Liver (tissue), 9 donors: ENCODE measurements around the gene BLM. TPM values are rescaled to one million over a fixed set of nuclear protein-coding genes. Genes with fewer than 3 reads are reported as not detected.

ENCODE experiments used
- DNase-seq: peaks from one replicate; pipeline ENCODE4 v3.0.0-alpha.2; 2017; ENCODE audit warnings: low spot score
- H3K27ac ChIP-seq, 2 donors: one replicate each; pipeline ENCODE4 v1.7.0; 2013; ENCODE audit warnings: inconsistent platforms in 2 of 2, low read length in 2 of 2, control low read depth in 1 of 2, low read depth in 1 of 2, mild to moderate bottlenecking in 1 of 2
- H3K27me3 ChIP-seq, 4 donors: one replicate each; pipeline versions ENCODE4 v1.6.1 to v1.7.0; 2013; ENCODE audit warnings: low read length in 3 of 4, inconsistent platforms in 1 of 4, mild to moderate bottlenecking in 1 of 4, moderate library complexity in 1 of 4; ENCODE audit not compliant: control insufficient read depth in 4 of 4, insufficient read depth in 4 of 4
- H3K36me3 ChIP-seq, 4 donors: one replicate each; pipeline versions ENCODE4 v1.6.1 to v1.7.0; 2013; ENCODE audit warnings: low read length in 3 of 4, mild to moderate bottlenecking in 3 of 4, low read depth in 1 of 4, moderate library complexity in 1 of 4; ENCODE audit not compliant: control insufficient read depth in 4 of 4, insufficient read depth in 3 of 4
- H3K4me1 ChIP-seq, 4 donors: one replicate each; pipeline versions ENCODE4 v1.6.1 to v1.7.0; 2013; ENCODE audit warnings: low read length in 3 of 4, mild to moderate bottlenecking in 3 of 4, moderate library complexity in 1 of 4; ENCODE audit not compliant: control insufficient read depth in 4 of 4, insufficient read depth in 4 of 4
- H3K4me3 ChIP-seq, 3 donors: one replicate each; pipeline versions ENCODE4 v1.6.1 to v1.7.0; 2013; ENCODE audit warnings: low read length in 3 of 3, control low read depth in 1 of 3, low read depth in 1 of 3, mild to moderate bottlenecking in 1 of 3
- H3K9ac ChIP-seq, 2 donors: one replicate each; pipeline ENCODE4 v1.7.0; 2013; ENCODE audit warnings: low read length in 2 of 2, mild to moderate bottlenecking in 2 of 2, moderate library complexity in 2 of 2, control low read depth in 1 of 2, low read depth in 1 of 2
- H3K9me3 ChIP-seq, 4 donors: one replicate each; pipeline versions ENCODE4 v1.6.1 to v1.7.0; 2013; ENCODE audit warnings: low read length in 3 of 4; ENCODE audit not compliant: control insufficient read depth in 4 of 4
- ATF3 ChIP-seq: IDR thresholded peaks from 2 replicates; pipeline ENCODE4 v1.6.1; 2016; ENCODE audit warnings: antibody characterized with exemption
- CTCF ChIP-seq: fragments of 150-350 bp; IDR thresholded peaks from 2 replicates; pipeline ENCODE4 v1.5.1; 2017; ENCODE audit warnings: improper control_type of control experiment, low read depth, low read length; ENCODE audit not compliant: missing input control
- FOXA1 ChIP-seq: IDR thresholded peaks from 2 replicates; pipeline ENCODE4 v1.6.1; 2016; ENCODE audit warnings: antibody characterized with exemption
- FOXA2 ChIP-seq: IDR thresholded peaks from 2 replicates; pipeline ENCODE4 v1.6.1; 2016; ENCODE audit warnings: antibody characterized with exemption
- GABPA ChIP-seq, 2 donors: IDR thresholded peaks in 1 of 2; conservative IDR thresholded peaks in 1 of 2; 2 replicates each; pipeline ENCODE4 v1.6.1; 2016; ENCODE audit warnings: antibody characterized with exemption in 2 of 2, mild to moderate bottlenecking in 1 of 2, moderate library complexity in 1 of 2
- HNF4A ChIP-seq, 2 donors: conservative IDR thresholded peaks; 2 replicates each; pipeline ENCODE4 v1.6.1; 2016; ENCODE audit warnings: antibody characterized with exemption in 2 of 2, mild to moderate bottlenecking in 2 of 2
- JUND ChIP-seq, 2 donors: IDR thresholded peaks; 2 replicates each; pipeline ENCODE4 v1.6.1; 2016; ENCODE audit warnings: antibody characterized with exemption in 2 of 2
- MAX ChIP-seq: IDR thresholded peaks from 2 replicates; pipeline ENCODE4 v1.6.1; 2016; ENCODE audit warnings: antibody characterized with exemption
- NR2F2 ChIP-seq: IDR thresholded peaks from 2 replicates; pipeline ENCODE4 v1.6.1; 2016; ENCODE audit warnings: antibody characterized with exemption
- RAD21 ChIP-seq, 2 donors: IDR thresholded peaks; 2 replicates each; pipeline ENCODE4 v1.6.1; 2016; ENCODE audit warnings: antibody characterized with exemption in 2 of 2, mild to moderate bottlenecking in 2 of 2
- REST ChIP-seq: IDR thresholded peaks from 2 replicates; pipeline ENCODE4 v1.6.1; 2016; ENCODE audit warnings: antibody characterized with exemption, mild to moderate bottlenecking
- RXRA ChIP-seq, 2 donors: IDR thresholded peaks; 2 replicates each; pipeline ENCODE4 v1.6.1; 2017 to 2018; ENCODE audit warnings: antibody characterized with exemption in 2 of 2, mild to moderate bottlenecking in 1 of 2
- SP1 ChIP-seq: IDR thresholded peaks from 2 replicates; pipeline ENCODE4 v1.6.1; 2018; ENCODE audit warnings: antibody characterized with exemption, mild to moderate bottlenecking
- TAF1 ChIP-seq: conservative IDR thresholded peaks from 2 replicates; pipeline ENCODE4 v1.6.1; 2016; ENCODE audit warnings: antibody characterized with exemption, mild to moderate bottlenecking
- YY1 ChIP-seq: IDR thresholded peaks from 2 replicates; pipeline ENCODE4 v1.6.1; 2016; ENCODE audit warnings: antibody characterized with exemption, mild to moderate bottlenecking
- WGBS: extraction: QIAGEN DNeasy Blood & Tissue Kit; methylation state at CpG from one replicate; pipeline ENCODE4 v1.1.7; 2013; 5-methylcytosine and 5-hydroxymethylcytosine counted together
- polyA plus RNA-seq, 2 donors: library from polyadenylated mRNA; stranded (reverse) in 1 of 2; unstranded in 1 of 2; fragments of 200-250 nt in 1 of 2; fragments of >200 nt in 1 of 2; fragmentation: Nextera tagmentation in 1 of 2; extraction: Ambion mirVana in 1 of 2; gene quantifications; one replicate each; pipeline versions ENCODE4 v1.2.1 to v1.2.3, GENCODE V29; 2013 to 2015
- total RNA-seq, 2 donors: library from RNA; depleted of rRNA; stranded (reverse); fragments of >200 nt; gene quantifications; one replicate each; pipeline ENCODE4 v1.2.3, GENCODE V29; 2014
- donor health status: healthy.
- donor health status: healthy.
- donor health status: healthy.
- donor health status: healthy.
- donor health status: healthy.

BLM gene
- total and polyA plus RNA-seq, 4 donors, result 0.33 to 15.1 (median 0.41) TPM

GRCh38 chr15:90790561-90790960, 73.4 kb downstream of the BLM start:
- WGBS, result 96% methylated on average over 4 of the region's 4 CpGs
- no peaks in the 10 kb centered on the region for H3K9me3 ChIP-seq
- no peak for DNase-seq
- H3K4me3 ChIP-seq, result no peak overlapping the region
- peaks cover 0 to 1% (median 0%) of the 10 kb centered on the region in 4 donors for H3K4me1 ChIP-seq
- no peaks in the 10 kb centered on the region for H3K36me3 ChIP-seq
- no peak overlapping the region for H3K27ac ChIP-seq
- no peaks in the 10 kb centered on the region for H3K27me3 ChIP-seq
- H3K9ac ChIP-seq, result no peak overlapping the region
- TF ChIP-seq ATF3, result no peak
- no peak for TF ChIP-seq JUND (IDR thresholded peaks at IDR 0.05)
- TF ChIP-seq HNF4A (conservative IDR thresholded peaks at IDR 0.05), result no peak
- no peak for TF ChIP-seq TAF1
- no peak for TF ChIP-seq REST
- no peak for TF ChIP-seq GABPA (IDR thresholded peaks at IDR 0.05 in 1 of 2, conservative IDR thresholded peaks at IDR 0.05 in 1 of 2)
- TF ChIP-seq FOXA1, result no peak
- no peak for TF ChIP-seq SP1

GRCh38 chr15:90794538-90794937, 77.4 kb downstream of the BLM start:
- 94% methylated on average over 2 of the region's 2 CpGs for WGBS
- TF ChIP-seq HNF4A (conservative IDR thresholded peaks at IDR 0.05) (no peak), MAX (no peak), NR2F2 (no peak), ATF3 (no peak), RXRA (IDR thresholded peaks at IDR 0.05) (no peak)
- H3K36me3 ChIP-seq, result no peaks in the 10 kb centered on the region

GRCh38 chr15:90799639-90800170, 82.6 kb downstream of the BLM start:
- H3K9ac ChIP-seq, result no peak overlapping the region
- DNase-seq, result no peak
- H3K36me3 ChIP-seq, result no peaks in the 10 kb centered on the region
- H3K4me3 ChIP-seq, result no peak overlapping the region
- no peaks in the 10 kb centered on the region for H3K4me1 ChIP-seq
- H3K9me3 ChIP-seq, result no peaks in the 10 kb centered on the region
- no peaks in the 10 kb centered on the region for H3K27me3 ChIP-seq
- 100% methylated on average over 1 of the region's 1 CpG for WGBS
- H3K27ac ChIP-seq, result no peak overlapping the region
- no peak for TF ChIP-seq RAD21 (IDR thresholded peaks at IDR 0.05)
- TF ChIP-seq CTCF, result no peak
- no peak for TF ChIP-seq FOXA2
- no peak for TF ChIP-seq ATF3
- TF ChIP-seq YY1, result no peak
- TF ChIP-seq FOXA1, result no peak
- no peak for TF ChIP-seq SP1
- TF ChIP-seq REST, result no peak

More at GRCh38 chr15:90794538-90794937, 77.4 kb downstream of the BLM start:
- no peak overlapping the region for H3K4me3 ChIP-seq
- DNase-seq, result no peak
- H3K9ac ChIP-seq, result no peak overlapping the region
- no peaks in the 10 kb centered on the region for H3K27me3 ChIP-seq
- no peaks in the 10 kb centered on the region for H3K9me3 ChIP-seq
- peaks cover 0 to 1% (median 0%) of the 10 kb centered on the region in 4 donors for H3K4me1 ChIP-seq
- H3K27ac ChIP-seq, result no peak overlapping the region
